ENCODE measurements around the gene ELAC2.

Gene ELAC2

GRCh38 chr17:13024526-13025257, 6.9 kb upstream of the ELAC2 start:
- no peak overlapping the region for H3K4me3 ChIP-seq (ENCODE audit: low read depth, low read length)
- peak; percentile 95 for TF ChIP-seq CTCF (IDR thresholded peaks at IDR 0.05; ENCODE audit: borderline replicate concordance, insufficient read depth, low read depth, low read length)

- no peak overlapping the region for H3K4me3 ChIP-seq (ENCODE audit: low read depth, low read length)
- no peak for TF ChIP-seq CTCF (IDR thresholded peaks at IDR 0.05; ENCODE audit: borderline replicate concordance, insufficient read depth, low read depth, low read length)
These were observed 6.2 kb upstream of the ELAC2 start for GRCh38 chr17:13024016-13024415.

GRCh38 chr17:13016881-13017654, 759 bp downstream of the ELAC2 start:
- H3K4me3 ChIP-seq (ENCODE audit: low read depth, low read length): peak overlapping the region; percentile 86
- no peak for TF ChIP-seq CTCF (IDR thresholded peaks at IDR 0.05; ENCODE audit: borderline replicate concordance, insufficient read depth, low read depth, low read length)

GRCh38 chr17:13014801-13015200, 3.0 kb downstream of the ELAC2 start:
- H3K4me3 ChIP-seq (ENCODE audit: low read depth, low read length): no peak overlapping the region
- no peak for TF ChIP-seq CTCF (IDR thresholded peaks at IDR 0.05; ENCODE audit: borderline replicate concordance, insufficient read depth, low read depth, low read length)

- TF ChIP-seq CTCF (IDR thresholded peaks at IDR 0.05; ENCODE audit: borderline replicate concordance, insufficient read depth, low read depth, low read length): no peak
- H3K4me3 ChIP-seq (ENCODE audit: low read depth, low read length): no peak overlapping the region
These were observed 6.9 kb downstream of the ELAC2 start for GRCh38 chr17:13010959-13011358.

- H3K4me3 ChIP-seq (ENCODE audit: low read depth, low read length): no peak overlapping the region
- no peak for TF ChIP-seq CTCF (IDR thresholded peaks at IDR 0.05; ENCODE audit: borderline replicate concordance, insufficient read depth, low read depth, low read length)
These were observed 9.4 kb downstream of the ELAC2 start for GRCh38 chr17:13008461-13008860.

GRCh38 chr17:13005530-13005929, 12.3 kb downstream of the ELAC2 start:
- TF ChIP-seq CTCF (IDR thresholded peaks at IDR 0.05; ENCODE audit: borderline replicate concordance, insufficient read depth, low read depth, low read length): no peak
- H3K4me3 ChIP-seq (ENCODE audit: low read depth, low read length): no peak overlapping the region

Measured in GM12875 (cell line).